Activated CD8-positive, alpha-beta memory T cell treated with anti-CD3 and anti-CD28 coated beads, Interleukin-2, amount 50 U/mL, for 1 hour (primary cell): ENCODE results near the gene KAZN.

Experiments used
- DNase-seq: peaks from one replicate; pipeline ENCODE4 v3.0.0-alpha.2; 2020; ENCODE audit errors: extremely low read depth

Gene KAZN

GRCh38 chr1:14614341-14614740 lies 15.9 kb downstream of the KAZN start:
- DNase-seq: no peak

GRCh38 chr1:14615549-14616218 lies 17.2 kb downstream of the KAZN start:
- no peak for DNase-seq

GRCh38 chr1:14616632-14617396 lies 18.3 kb downstream of the KAZN start:
- DNase-seq: no peak

- no peak for DNase-seq
Observed at GRCh38 chr1:14617791-14618190, 19.3 kb downstream of the KAZN start.

GRCh38 chr1:14620941-14621340 lies 22.5 kb downstream of the KAZN start:
- no peak for DNase-seq

GRCh38 chr1:14623090-14623489 lies 24.6 kb downstream of the KAZN start:
- no peak for DNase-seq

DNA sequence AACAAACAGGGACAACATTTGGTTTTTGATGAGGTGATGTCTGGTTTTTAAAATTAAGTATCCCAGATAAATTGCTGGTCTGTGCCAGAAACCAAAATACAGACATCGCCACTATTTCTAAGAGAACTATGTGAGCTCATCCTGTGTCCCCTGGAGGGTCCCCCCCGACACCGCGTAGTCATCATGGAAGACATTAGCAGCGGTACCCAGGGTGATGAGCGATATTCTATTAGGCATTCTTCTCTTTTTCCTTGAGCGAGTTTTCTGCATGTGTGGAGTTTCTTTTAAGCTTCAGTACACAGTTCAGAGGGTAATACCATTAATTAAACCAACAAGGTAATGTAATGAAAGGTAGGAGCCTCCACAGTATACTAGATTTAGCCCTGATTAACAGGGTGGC lies 26.5 kb downstream of the KAZN start:
- DNase-seq: no peak

- DNase-seq: no peak
Observed at GRCh38 chr1:14625572-14625971, 27.1 kb downstream of the KAZN start.

GRCh38 chr1:14625996-14626395 lies 27.5 kb downstream of the KAZN start:
- no peak for DNase-seq

DNA sequence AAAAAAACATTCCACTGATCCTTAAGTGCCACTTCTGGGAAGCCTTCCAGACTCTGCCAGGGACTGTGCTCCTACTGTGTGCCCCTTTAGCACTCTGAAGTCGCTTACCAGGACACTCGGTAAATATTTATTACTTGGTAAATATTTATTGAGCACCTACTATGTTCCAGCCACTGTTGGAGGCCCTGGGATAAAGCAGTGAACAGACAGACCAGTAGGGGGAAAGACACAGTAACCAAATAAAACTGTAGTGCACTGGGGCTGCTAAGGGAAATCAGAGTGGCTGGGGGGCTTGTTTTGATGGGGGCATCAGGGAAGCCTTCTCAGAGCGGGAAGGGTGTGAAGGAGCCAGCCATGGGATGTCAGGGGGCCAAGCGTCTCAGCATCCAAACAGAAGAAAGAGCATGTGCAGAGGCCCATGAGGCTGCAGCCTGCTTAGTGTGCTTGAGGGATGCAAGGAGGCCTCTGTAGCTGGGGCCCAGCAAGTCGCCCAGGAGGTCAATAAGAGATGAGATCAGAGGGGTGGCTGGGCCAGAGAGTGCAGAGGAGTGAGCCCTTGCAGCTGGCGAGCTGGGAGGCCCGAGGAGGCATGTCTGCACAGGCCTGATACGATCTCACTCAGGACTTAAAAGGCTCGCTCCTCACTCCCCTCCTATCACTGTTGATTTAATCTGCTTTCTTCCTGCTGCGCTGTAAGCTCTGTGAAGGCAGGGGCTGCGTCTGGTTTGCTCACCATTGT lies 28.6 kb downstream of the KAZN start:
- DNase-seq: no peak

DNA sequence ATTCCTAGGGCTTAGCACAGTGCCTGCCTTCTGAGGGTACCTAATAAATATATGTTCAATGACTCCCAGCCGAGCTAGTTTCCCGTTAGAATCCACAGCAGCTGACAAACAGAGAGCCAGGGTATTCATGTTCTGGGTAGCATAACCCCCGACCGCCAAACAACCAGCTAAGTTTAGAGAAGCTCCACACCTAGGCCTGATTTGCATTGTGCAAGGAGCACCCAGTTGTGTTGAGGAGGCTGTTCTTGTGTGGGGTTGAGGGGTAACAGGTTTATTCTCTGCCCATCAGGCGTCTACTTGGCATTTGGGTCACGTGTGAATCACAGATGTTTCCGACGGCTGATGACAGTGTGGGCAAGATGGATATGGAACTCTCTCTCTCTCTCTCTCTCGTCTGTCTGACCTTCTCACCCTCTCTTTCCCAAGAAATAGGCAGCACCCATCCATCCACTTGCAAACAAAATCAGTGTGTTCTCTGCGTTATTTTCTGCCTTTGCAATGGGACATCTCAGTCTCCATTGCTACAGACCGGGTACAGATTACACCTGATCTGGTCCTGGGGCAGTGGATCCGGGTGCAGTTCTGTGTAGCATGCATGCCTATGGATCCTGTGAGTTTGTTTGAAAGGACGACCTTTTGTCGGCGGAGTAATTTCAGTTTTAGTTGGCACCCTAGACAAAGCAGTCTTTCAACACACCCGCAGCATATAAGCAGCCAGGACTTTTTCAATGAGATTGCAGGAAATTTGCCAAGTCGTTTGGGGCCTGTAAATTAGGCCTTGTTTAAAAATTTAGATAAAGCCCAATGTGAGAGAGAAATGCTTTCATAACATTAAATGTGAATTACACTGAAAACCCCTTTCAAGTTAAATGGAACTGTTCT lies 29.4 kb downstream of the KAZN start:
- no peak for DNase-seq

DNA sequence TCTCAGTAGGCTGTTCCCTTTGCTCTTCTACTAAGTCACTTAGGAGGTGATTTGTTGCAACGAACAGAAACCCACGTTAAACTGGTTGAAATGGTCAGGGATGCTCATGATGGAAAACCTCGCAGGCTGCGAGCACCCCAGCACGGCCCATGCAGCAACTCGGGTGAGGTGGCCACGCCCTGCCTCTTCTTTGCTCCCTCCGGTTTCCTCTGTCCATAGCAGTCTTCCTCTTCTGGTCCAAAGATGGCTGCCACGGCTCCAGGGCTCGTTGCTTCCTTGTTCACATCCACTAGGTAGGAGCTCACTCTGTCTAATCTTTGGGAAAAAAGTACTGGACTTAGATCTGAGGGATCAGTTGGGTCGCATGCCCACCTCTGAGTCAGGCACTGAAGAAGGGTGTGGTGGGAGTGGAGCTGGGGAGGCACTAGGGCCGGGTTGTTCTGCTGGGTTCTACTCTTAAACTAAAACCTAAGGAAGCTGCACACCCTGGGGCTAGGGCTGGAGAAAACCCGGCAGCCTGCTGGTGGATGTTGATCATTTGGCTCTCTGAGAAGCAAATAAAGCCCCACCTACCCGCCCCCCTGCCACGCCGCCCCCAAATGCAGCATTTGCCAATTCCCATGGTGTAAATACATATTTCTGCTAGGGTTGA lies 31.0 kb downstream of the KAZN start:
- no peak for DNase-seq

- no peak for DNase-seq
Observed at GRCh38 chr1:14630986-14631385, 32.5 kb downstream of the KAZN start.

- no peak for DNase-seq
Observed at GRCh38 chr1:14631421-14631820, 32.9 kb downstream of the KAZN start.

DNA sequence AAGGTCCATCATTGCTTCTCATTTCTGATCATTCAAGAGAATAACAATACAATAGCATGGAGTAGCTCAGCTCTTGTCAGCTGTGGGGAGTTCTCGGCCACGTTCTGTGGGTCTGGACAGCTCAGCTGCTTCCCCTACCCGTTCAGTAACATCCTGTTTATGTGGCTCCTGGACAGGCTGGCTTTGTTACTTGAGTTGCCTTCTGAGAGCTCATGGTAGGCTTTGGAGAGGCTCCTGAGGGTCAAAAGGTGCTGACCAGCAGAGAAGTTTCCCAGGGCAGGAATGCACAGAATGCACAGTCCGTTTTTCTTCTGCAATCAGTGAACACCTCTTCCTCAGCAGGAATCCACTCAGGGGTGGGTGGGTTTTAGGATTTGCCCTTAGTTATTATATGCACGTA lies 36.0 kb downstream of the KAZN start:
- no peak for DNase-seq

GRCh38 chr1:14635421-14635820 lies 36.9 kb downstream of the KAZN start:
- DNase-seq: no peak

- no peak for DNase-seq
Observed at GRCh38 chr1:14636897-14637632, 38.6 kb downstream of the KAZN start.

GRCh38 chr1:14639291-14640050 lies 41.0 kb downstream of the KAZN start:
- DNase-seq: no peak

DNA sequence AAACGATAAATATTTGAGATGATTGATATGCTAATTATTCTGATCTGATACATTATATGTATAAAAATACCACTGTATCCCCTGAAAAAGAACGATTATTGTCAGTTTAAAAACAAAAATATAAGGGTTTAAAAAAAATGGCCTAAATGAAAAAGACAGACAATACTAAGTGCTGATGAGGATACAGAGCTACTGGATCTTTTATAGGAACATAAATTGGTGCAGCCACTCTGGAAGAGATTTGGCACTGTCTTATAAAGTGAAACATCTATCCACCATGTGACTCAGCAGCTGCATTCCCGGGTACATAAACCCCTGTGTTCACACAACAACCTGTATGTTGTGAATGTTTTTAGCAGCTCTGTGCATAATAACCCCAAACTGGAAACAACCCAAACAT lies 44.2 kb downstream of the KAZN start:
- DNase-seq: no peak

GRCh38 chr1:14646973-14647372 lies 48.5 kb downstream of the KAZN start:
- DNase-seq: no peak
